Caco-2 (cell line): ENCODE data around the gene CFAP99. TPM values are rescaled to one million over a fixed set of nuclear protein-coding genes. Genes with fewer than 3 reads are reported as not detected.

Source experiments
- BruUV-seq: library from RNA; stranded (reverse); fragments of 400-500 nt; replicated peaks from 2 replicates; lab custom pipeline; 2021; lab: Mats Ljungman, UMichigan
- CTCF ChIA-PET: fragments of 300-600 bp; sonication (Branson Sonifier 250); formaldehyde crosslinking; loops from one replicate; lab custom pipeline; 2022; ENCODE audit warnings: antibody characterized with exemption; lab: Charles Lee
- POLR2A ChIA-PET: fragments of 300-600 bp; sonication (Branson Sonifier 250); formaldehyde crosslinking; loops from one replicate; lab custom pipeline; 2022; ENCODE audit warnings: antibody characterized with exemption; lab: Charles Lee
- DNase-seq, 2 experiments: peaks; one replicate each; pipeline versions ENCODE4 v3.0.0 to v3.0.0-alpha.2; 2020 to 2022
- H3K27me3 ChIP-seq: replicated peaks from 2 replicates; pipeline ENCODE4 v1.6.0; 2011; ENCODE audit warnings: low read length; ENCODE audit not compliant: control insufficient read depth, insufficient read depth
- H3K36me3 ChIP-seq: 2 replicates; pipeline ENCODE4 v1.5.1; 2011; ENCODE audit warnings: low read length; ENCODE audit not compliant: control insufficient read depth, insufficient read depth
- H3K4me1 ChIP-seq: fragments of 250-450 bp; sonication (Bioruptor Pico); 2 replicates; pipeline ENCODE4 v1.5.1; 2020; ENCODE audit warnings: mild to moderate bottlenecking
- H3K4me3 ChIP-seq: 2 replicates; pipeline ENCODE4 v1.5.1; 2011; ENCODE audit warnings: low read depth, mild to moderate bottlenecking, control low read depth, low read length
- H3K9me3 ChIP-seq: fragments of 250-450 bp; sonication (Bioruptor Pico); 2 replicates; pipeline ENCODE4 v1.5.1; 2020; ENCODE audit warnings: mild to moderate bottlenecking, moderate library complexity
- H3K27ac Mint-ChIP-seq: one replicate; pipeline ENCODE4 v1.8.0; 2022; ENCODE audit warnings: mixed read lengths; ENCODE audit not compliant: unreplicated experiment
- H3K27me3 Mint-ChIP-seq: one replicate; pipeline ENCODE4 v1.8.0; 2022; ENCODE audit warnings: mixed read lengths; ENCODE audit not compliant: insufficient read depth, unreplicated experiment
- H3K36me3 Mint-ChIP-seq: one replicate; pipeline ENCODE4 v1.8.0; 2022; ENCODE audit warnings: mild to moderate bottlenecking, mixed read lengths; ENCODE audit not compliant: insufficient read depth, unreplicated experiment
- H3K4me1 Mint-ChIP-seq: one replicate; pipeline ENCODE4 v1.8.0; 2022; ENCODE audit warnings: low read depth, mixed read lengths; ENCODE audit not compliant: unreplicated experiment
- H3K4me3 Mint-ChIP-seq: one replicate; pipeline ENCODE4 v1.8.0; 2022; ENCODE audit warnings: mild to moderate bottlenecking, moderate library complexity, mixed read lengths; ENCODE audit not compliant: unreplicated experiment
- H3K9me3 Mint-ChIP-seq: one replicate; pipeline ENCODE4 v1.8.0; 2022; ENCODE audit warnings: mixed read lengths; ENCODE audit not compliant: unreplicated experiment
- CTCF ChIP-seq, 2 experiments: fragments of 200-600 bp in 1 of 2; IDR thresholded peaks; 1 replicate in 1 of 2; 2 replicates in 1 of 2; pipeline versions ENCODE4 v1.5.1 to v1.8.0; 2011 to 2022; ENCODE audit warnings: antibody characterized with exemption in 1 of 2, control low read depth in 1 of 2, inconsistent platforms in 1 of 2, low read depth in 1 of 2, low read length in 1 of 2, mild to moderate bottlenecking in 1 of 2, moderate library complexity in 1 of 2; ENCODE audit not compliant: insufficient read depth in 1 of 2, severe bottlenecking in 1 of 2, unreplicated experiment in 1 of 2
- intact Hi-C: fragments of 100-400 bp; cut with micrococcal nuclease; formaldehyde crosslinking; loops from one replicate; pipeline ENCODE4 v1.10.0; 2022; ENCODE audit not compliant: unreplicated experiment
- total RNA-seq: library from RNA; stranded (reverse); gene quantifications from 2 replicates; pipeline ENCODE4 v1.2.3, GENCODE V29; 2022

The CFAP99 gene
- total RNA-seq, 1 experiment from 2014 or later, result not detected

- H3K4me1 Mint-ChIP-seq, result no peaks in the 10 kb centered on the region
- no peak for TF ChIP-seq CTCF (IDR thresholded peaks at IDR 0.05; ENCODE audit: insufficient read depth in 1 of 2, low read depth in 1 of 2, low read length in 1 of 2, severe bottlenecking in 1 of 2, unreplicated experiment in 1 of 2)
- H3K36me3 Mint-ChIP-seq, result no peaks in the 10 kb centered on the region
- intact Hi-C loops, result no loop called here
- Histone ChIP-seq H3K4me3 (no peak overlapping the region), H3K4me1 (no peaks in the 10 kb centered on the region), H3K36me3 (no peaks in the 10 kb centered on the region), H3K9me3 (no peaks in the 10 kb centered on the region), H3K27me3 (no peaks in the 10 kb centered on the region)
- ChIA-PET CTCF (interaction anchor here (0.7 kb wide), 1 partner anchor 10 kb away, joined by 4 read pairs; no protein-coding TSS in a partner anchor), POLR2A (no interaction called here)
- H3K9me3 Mint-ChIP-seq, result no peaks in the 10 kb centered on the region
- no peak overlapping the region for H3K27ac Mint-ChIP-seq
- H3K4me3 Mint-ChIP-seq, result no peak overlapping the region
- BruUV-seq, result no TSS peak
- no peaks in the 10 kb centered on the region for H3K27me3 Mint-ChIP-seq
- no peak for DNase-seq
These were observed 33.3 kb downstream of the CFAP99 start for GRCh38 chr4:2451821-2452785.

DNA sequence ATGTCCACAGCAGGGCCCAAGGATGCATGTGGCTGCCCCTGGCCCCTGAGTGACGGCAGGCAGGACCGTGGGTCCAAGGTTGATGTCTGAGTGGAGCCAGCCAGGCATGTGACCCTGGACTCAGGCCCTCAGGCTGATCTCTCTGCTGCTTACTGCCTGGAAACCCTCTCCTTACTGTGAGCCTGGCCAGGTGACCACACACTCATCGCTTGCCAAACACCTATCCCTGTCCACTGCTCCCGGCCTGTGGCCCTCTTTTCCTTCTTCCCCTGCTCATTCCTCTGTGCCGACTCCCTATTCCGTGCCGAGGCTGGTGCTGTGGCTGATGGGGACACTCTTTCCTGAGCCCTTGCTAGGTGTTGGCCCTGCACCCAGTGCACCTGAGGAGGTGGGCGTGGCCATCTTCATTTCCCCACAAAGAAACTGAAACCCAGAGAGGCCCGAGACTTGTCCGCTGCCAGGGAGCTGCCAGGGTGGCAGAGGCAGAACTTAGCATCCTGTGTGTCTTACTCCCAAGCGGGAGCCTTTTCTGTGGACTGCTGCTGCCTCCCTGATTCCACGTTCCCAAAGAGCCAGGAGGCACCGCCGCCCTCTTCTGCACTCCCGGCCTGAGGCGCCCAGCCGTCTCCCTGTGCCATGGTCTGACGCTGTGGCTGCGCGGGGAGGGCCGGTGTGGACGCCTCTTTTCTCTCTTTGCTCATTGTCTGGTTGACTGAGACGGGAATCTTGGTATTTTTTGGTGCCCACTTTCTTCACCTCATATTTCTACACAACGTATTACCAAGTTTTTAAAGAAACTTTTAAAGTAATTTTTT is 38.9 kb downstream of the CFAP99 start:
- POLR2A ChIA-PET, result no interaction called here
- CTCF ChIA-PET, result interaction anchor here (0.6 kb wide), 1 partner anchor 17 kb away, joined by 4 read pairs; no protein-coding TSS in a partner anchor
- H3K27me3 ChIP-seq, result no peaks in the 10 kb centered on the region
- Mint-ChIP-seq H3K4me3 (no peak overlapping the region), H3K36me3 (peaks cover 5% of the 10 kb centered on the region), H3K27me3 (no peaks in the 10 kb centered on the region), H3K4me1 (peaks cover 8% of the 10 kb centered on the region), H3K9me3 (no peaks in the 10 kb centered on the region), H3K27ac (no peak overlapping the region)
- BruUV-seq, result no TSS peak
- H3K4me3 ChIP-seq, result no peak overlapping the region
- TF ChIP-seq CTCF (IDR thresholded peaks at IDR 0.05; ENCODE audit: insufficient read depth in 1 of 2, low read depth in 1 of 2, low read length in 1 of 2, severe bottlenecking in 1 of 2, unreplicated experiment in 1 of 2), result no peak
- H3K4me1 ChIP-seq, result no peaks in the 10 kb centered on the region
- DNase-seq, result no peak
- H3K9me3 ChIP-seq, result no peaks in the 10 kb centered on the region
- H3K36me3 ChIP-seq, result no peaks in the 10 kb centered on the region
- intact Hi-C loops, result no loop called here
